T-helper 1 cell treated with Interleukin-12 subunit alpha and Interleukin-12 subunit beta and Interleukin-4 antibody, amounts not matched to agents 30 ng/mL and 1 ng/mL, for 36 hours (primary cell): ENCODE results near the gene PRPF40A. TPM values are rescaled to one million over a fixed set of nuclear protein-coding genes. Genes with fewer than 3 reads are reported as not detected.
"Not testable (repeated sequence)": the region's sequence is repeated elsewhere in the genome, so short reads cannot be mapped to it uniquely, and the experiment has no call there.

ENCODE experiments used
- intact Hi-C: fragments of 100-400 bp; cut with micrococcal nuclease; formaldehyde crosslinking; loops from one replicate; pipeline ENCODE4 v1.15.1; 2024
- total RNA-seq: library from RNA; stranded (reverse); gene quantifications from 2 replicates; pipeline ENCODE4 v1.2.3, GENCODE V29; 2022

Gene PRPF40A
- 133 and 140 TPM in 2 replicates for total RNA-seq

DNA sequence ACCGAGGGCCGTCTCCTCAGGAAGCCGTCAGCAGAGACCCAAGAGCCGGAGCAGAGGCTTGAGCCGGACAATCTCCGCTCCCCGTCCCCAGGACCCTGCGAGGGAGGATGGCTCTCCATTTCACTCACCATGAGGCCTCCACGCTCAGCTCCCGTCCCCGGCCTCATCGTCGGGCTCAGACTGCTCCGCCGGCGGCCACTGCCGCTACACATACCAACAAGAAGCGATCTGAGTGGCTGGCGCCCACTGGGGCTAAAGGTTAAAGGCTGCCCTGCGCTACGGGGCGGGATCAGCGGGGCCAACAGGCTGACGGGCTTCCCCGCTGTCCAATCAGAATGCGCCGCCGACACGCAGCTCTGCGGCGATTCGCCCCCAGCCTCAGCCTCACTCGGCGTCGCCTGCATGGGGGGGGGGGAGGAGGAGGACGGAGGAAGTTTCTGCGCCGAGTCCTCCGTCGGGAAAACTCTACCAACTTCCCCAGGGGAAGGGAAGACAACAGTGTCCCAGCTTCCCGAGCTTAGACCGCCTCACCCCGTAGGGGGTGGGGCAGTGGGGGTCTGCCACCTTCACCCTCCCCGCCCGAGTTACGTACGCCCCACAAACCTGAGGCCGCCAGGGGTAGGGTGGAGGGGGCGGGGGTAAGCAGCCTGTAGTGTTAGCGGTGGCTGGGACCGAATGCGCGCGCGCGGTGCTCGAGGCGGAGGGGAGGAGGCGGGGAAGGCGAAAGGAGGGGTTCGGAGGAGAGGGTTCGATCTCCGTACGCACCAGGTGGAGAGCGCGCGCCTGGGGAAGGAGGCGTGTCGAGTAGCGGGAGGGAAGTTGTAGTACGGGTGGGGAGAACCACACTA, at the start of gene PRPF40A:
Gene PRPF40A, minus strand, starts transcription at position 234 of the 848 bp plus-strand sequence. Its CDS starts 22 bp downstream, at position 212.
- intact Hi-C loops, result loop anchor here (1.0 to 5.0 kb wide), 10 partner anchors 13 to 1457 kb away; partner anchors contain the start of genes ARL5A, FMNL2, NMI and RBM43

DNA sequence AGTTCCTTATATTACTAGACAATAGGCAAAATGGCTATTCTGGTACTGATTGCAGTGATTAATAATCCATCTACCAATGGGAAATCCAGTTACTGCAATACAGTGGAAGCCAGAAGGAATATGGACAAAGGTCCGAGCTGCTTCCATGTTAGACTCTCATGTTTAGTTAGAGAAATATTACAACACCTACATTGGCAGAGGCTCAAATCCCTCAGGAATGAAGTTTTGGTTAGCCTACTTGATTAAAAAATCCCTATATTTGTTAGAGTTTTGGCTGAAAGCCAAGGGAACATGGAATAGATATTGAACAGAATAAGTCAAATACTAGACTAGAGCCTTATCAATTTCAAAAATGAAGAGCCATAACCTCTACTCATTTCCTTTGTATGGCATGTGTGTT, 49.7 kb upstream of the PRPF40A start:
- intact Hi-C loops, result no loop called here

DNA sequence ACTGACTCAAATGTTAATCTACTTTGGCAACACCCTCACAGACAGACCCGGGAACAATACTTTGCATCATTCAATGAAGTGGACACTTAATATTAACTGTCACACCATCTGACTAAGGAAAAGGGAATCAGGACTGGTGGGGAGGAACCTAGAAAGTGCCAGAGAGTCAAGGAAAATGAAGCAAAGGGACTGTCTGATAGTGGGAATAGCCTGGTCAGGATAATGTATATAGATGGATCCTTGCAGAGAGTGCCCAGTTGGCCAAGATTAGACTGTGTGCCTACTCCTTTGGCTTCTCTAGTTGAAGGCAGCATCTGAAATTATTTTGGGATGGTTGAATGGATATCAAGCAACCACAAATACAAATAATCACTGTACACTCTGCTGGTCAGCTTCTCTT, 46.4 kb upstream of the PRPF40A start:
- intact Hi-C loops, result no loop called here

DNA sequence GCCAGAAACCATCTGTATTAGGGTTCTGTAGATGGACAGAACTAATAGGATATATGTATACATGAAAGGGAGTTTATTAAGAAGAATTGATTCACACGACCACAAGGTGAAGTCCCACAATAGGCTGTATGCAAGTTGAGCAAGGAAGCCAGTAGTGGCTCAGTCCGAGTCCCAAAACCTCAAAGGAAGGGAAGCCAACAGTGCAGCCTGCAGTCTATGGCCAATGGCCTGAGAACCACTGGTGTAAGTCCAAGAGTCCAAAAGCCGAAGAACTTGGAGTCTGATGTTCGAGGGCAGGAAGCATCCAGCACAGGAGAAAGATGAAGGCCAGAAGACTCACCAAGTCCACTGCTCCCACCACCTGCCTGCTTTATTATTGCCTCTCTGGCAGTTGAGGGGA, 45.9 kb upstream of the PRPF40A start:
- intact Hi-C loops, result not testable (repeated sequence)

DNA sequence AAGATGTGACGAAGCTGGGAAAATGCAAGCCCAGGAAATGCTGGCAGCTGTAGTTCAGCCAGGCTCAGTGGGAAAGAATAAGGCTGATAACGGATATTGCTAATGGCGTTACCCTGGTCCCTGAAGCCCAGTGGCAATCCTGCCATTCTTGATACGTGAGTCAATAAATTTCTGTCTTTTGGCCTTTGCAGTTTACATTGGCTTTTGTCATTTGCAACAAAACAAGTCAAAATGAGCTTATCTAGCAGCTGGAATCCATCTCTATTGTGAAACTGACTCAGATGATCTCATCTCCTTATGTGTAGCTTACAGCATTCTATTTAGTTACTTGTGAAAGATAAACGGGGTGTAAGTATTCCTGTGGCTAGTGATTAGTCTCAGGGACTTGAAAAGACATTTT, 44.9 kb upstream of the PRPF40A start:
- intact Hi-C loops, result no loop called here

DNA sequence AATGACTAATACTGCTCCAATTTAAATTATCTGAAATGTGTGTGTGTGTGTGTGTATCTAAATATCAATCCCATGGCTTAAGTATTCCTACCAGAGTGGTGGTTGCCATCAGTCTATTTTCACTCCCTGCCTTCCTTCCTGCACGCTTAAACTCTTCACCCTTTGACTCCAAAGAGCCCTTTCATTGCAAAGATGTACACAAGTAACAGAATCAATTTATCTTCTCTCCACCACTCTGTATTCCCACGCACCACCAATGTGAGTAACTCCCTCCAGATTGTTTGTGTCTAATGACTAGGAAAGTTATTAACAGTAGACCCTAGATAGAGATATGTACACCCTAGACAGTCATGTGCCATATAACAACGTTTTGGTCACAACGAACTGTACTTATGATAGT, 44.0 kb upstream of the PRPF40A start:
- intact Hi-C loops, result no loop called here

DNA sequence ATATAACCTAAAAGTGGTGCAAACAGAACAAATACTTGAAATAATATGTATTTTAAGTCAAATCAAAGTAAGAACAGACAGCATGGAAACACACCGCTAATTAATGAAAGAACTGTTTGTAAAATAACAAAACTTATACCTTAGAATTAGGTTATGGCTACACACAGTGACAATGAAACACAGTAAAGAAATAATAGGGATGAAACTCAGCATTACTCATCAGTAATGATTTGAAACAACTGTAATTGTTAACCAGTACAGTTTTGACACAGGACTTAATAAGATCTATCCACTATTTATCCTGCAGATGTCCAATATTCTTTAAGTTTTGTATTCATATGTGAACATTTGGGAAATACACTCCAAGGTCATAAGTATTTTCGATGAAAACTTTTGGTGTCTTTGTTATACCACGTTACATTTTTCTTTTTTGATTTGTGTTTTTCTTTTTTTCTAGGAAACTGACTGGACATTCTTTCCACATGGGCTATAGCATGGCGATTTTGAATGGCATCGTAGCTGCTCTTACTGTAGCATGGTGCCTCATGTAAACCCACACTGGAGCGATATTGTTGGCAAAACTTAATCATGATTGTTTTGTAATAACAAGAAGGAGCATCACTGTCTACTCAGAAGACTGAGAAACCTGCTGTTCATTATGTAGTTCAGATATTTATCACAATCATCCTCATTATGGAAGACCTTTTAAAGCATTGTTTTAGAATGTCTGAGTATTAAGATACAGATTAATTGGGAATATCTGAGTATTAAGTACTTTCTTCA, 42.2 kb upstream of the PRPF40A start:
- intact Hi-C loops, result no loop called here

DNA sequence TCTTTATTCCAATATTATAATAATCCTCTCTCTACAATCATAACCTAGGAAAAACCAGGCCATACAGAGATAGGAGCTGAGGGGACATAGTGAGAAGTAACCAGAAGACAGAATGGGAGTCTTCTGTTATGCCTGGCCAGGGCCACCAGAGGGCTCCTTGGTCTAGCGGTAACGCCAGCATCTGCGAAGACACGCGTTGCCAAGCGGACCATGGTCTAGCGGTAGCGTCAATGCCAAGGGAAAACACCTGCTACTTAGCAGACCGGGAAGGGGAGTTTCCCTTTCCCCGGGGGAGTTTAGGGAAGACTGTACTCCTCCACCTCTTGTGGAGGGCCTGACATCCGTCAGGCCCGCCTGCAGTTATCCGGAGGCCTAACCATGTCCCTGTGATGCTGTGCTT, 37.8 kb upstream of the PRPF40A start:
- intact Hi-C loops, result no loop called here

DNA sequence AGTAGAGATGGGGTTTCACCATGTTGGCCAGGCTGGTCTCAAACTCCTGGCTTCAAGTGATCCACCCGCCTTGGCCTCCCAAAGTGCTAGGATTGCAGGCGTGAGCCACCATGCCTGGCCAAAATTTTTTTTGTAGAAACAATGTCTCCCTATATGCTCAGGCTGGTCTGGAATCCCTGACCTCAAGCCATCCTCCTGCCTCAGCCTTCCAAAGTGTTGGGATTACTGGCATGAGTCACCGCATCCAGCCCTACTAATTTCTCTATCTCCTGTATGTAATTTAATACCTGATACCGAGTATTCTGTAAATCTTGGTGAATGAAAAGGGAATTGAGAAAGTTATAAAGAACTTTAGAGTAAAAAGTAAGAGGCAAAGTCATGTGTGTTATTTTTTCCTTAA, 30.5 kb upstream of the PRPF40A start:
- intact Hi-C loops, result not testable (repeated sequence)

DNA sequence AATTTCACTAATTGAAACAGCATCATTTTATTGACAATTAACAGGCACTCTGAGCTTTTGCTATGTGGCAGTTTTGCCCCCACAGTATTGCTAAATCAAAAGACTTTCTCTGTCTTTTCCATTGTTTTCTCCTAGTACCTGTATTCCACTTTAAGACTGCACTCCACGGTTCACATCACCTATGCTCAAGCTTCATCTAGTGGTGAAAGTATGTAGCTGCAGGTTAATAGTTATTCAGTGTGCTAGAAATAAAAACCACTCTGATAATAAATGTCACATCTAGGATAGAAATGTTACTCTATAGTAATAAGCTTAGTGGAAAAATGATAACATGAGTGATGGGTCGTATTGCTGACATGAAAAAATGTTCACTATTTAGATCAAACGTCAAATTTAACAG, 25.7 kb upstream of the PRPF40A start:
- intact Hi-C loops, result loop anchor here (1.0 to 5.0 kb wide), 3 partner anchors 184 to 706 kb away; no protein-coding TSS in a partner anchor

DNA sequence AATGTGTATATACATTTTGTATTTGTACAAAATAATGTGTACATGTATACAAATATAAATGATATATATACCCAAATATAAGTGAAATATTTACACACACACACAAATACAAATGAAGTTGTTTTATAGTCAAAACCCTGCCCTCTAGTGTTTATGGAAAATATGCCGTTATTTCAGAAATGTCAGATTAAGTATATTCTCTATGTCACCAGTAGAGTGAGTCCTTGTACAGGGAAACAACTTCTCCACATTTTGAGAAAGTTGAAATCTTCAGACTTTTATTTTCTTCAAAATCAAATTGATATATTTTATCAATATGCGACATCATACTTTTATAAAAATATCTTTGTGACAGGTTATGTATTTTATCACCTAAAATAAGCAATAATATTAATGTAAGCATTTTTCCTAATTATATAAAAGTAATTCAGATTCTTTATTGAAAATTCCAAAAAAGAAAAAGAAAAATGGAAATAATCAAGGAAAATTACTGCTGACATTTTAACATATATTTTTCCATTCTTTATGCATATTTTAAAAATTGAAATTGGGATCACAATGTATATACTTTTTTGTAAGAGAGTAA, 23.6 kb upstream of the PRPF40A start:
- intact Hi-C loops, result loop anchor here (1.0 to 5.0 kb wide), 4 partner anchors 22 to 778 kb away; partner anchors contain the start of gene RPRM

DNA sequence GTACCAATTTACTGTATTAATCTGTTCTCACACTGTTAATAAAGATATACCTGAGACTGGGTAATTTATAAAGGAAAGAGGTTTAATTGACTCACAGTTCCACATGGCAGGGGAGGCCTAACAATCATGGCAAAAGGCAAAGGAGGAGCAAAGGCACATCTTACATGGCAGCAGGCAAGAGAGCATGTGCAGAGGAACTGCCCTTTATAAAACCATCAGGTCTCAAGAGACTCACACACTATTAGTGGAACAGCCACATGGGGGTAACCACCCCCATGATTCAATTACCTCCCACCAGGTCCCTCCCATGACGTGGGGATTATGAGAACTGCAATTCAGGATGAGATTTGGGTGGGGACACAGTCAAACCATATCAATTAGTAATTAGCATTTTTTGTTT, 22.4 kb upstream of the PRPF40A start:
- intact Hi-C loops, result loop anchor here (1.0 to 5.0 kb wide), 4 partner anchors 20 to 780 kb away; partner anchors contain the start of gene RPRM

DNA sequence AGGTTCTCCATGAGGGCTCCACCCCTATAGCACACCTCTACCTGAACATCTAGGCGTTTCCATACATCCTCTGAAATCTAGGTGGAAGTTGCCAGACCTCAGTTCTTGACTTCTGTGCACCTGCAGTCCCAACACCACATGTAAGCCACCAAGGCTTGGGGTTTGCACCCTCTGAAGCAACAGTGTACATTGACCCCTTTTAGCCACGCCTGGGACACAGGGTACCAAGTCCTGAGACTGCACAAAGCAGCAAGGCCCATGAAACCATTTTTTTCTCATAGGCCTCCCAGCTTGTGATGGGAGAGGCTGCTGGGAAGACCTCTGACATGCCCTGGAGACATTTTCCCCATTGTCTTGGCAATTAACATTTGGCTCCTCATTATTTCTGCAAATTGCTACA, 21.2 kb upstream of the PRPF40A start:
- intact Hi-C loops, result no loop called here

DNA sequence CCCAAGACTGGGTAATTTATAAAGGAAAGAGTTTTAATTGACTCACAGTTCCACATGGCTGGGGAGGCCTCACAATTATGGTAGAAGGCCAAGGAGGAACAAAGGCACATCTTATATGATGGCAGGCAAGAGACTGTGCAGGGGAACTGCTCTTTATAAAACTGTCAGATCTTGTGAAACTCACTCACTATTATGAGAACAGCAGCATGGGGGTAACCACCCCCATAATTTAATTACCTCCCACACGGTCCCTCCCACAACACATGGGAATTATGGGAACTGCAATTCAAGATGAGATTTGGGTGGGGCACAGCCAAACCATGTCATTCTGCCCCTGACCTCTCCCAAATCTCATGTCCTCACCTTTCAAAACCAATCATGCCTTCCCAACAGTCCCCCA, 20.2 kb upstream of the PRPF40A start:
- intact Hi-C loops, result not testable (repeated sequence)

DNA sequence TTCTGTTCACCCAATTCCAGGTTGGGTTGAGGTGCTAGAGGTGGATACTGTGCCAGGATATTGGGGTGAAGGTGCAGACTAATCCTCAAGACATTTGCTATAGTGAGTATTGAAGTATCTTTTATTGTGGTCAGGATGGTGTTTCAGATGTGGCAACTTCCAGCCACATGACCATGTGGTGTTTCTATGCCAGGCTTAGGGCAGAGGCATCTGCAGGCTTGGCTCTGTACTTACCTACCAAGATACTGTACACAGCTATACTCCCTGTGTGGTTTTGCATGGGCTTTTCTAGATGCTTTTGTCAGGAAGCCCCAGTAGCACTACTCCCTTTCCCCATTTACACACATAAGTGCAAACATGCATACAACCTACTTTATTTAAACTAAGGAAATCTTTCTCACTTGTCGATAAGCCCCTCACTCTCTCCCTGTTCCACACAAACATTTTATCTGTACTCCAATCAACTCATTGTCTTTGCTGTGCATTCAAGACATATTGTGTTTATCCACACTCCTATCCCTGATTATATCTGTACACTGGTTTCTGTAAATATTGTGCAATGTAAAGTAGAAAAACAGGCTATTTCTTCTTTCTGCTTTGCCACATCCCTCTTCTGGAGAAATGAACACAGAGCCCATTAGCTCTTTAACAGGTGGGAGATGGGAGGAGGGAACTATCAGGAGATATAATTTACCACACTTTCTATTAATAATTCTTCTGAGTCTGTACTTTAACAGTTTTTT, 13.5 kb upstream of the PRPF40A start:
- intact Hi-C loops, result loop anchor here (1.0 kb wide), 2 partner anchors 13 to 36 kb away; partner anchors contain the start of gene PRPF40A

DNA sequence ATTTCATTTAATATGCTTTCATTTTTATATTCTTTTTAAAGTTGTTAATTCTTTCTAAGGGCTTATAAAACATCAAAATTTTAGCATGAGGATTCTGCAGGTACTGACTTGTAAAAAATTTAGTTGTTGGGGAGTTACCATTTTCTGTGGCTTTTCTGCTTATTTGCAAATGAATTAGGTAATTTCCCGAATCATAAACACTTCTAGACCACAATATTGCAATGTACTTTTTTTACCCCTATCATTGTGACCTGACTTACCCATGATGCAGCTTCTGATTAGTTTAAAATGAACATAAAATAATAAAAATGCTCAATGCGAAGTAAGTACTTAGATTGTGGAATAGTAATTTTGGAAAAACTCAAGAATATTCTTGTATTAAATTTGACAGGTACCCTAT, 12.6 kb upstream of the PRPF40A start:
- intact Hi-C loops, result loop anchor here (1.0 kb wide), 2 partner anchors 13 to 36 kb away; partner anchors contain the start of gene PRPF40A

DNA sequence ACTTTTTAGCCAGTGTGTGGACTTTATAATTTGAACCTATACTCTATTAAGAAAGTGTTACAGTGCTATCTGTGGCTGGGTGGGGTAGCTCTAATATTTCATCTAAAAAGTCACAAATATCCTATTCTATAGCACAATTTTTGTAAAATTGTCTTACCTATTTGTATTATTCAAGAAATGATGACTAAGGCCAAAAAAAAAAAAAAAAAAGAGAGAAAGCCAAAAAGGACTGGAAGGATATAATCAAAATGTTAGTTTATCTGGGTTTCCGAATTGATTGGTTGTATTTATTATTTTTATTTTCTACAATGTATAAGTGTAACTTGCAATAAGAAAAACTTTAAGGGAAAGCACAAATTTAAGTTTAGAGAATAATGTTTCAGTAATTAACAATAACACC, 6.7 kb upstream of the PRPF40A start:
- intact Hi-C loops, result no loop called here

DNA sequence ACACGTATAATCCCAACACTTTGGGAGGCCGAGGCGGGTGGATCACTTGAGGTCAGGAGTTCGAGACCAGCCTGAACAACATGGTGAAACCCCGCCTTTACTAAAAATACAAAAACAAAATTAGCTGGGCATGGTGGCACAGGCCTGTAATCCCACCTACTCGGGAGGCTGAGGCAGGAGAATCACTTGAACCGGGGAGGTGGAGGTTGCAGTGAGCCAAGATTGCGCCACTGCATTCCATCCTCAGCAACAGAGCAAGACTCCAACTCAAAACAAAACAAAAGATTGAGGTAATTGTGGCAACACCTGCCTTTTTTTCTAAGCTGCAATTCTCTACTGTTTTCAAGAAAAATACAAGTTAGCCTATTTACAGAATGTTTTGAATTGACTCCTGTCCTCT, 5.4 kb upstream of the PRPF40A start:
- intact Hi-C loops, result not testable (repeated sequence)

DNA sequence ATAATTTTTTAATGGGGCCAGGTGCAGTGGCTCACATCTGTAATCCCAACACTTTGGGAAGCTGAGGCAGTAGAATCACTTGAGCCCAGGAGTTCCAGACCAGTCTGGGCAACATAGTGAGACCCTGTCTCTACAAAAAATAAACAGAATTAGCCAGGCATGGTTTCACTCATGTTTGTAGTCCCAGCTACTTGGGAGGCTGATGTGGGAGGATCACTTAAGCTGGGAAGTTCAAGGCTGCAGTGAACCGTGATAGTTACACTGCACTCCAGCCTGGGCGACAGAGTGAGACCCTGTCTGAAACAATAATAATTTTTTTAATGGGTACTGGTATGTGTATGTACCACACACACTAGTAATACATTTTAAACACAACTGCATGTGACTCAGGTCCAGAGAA, 3.5 kb upstream of the PRPF40A start:
- intact Hi-C loops, result no loop called here

DNA sequence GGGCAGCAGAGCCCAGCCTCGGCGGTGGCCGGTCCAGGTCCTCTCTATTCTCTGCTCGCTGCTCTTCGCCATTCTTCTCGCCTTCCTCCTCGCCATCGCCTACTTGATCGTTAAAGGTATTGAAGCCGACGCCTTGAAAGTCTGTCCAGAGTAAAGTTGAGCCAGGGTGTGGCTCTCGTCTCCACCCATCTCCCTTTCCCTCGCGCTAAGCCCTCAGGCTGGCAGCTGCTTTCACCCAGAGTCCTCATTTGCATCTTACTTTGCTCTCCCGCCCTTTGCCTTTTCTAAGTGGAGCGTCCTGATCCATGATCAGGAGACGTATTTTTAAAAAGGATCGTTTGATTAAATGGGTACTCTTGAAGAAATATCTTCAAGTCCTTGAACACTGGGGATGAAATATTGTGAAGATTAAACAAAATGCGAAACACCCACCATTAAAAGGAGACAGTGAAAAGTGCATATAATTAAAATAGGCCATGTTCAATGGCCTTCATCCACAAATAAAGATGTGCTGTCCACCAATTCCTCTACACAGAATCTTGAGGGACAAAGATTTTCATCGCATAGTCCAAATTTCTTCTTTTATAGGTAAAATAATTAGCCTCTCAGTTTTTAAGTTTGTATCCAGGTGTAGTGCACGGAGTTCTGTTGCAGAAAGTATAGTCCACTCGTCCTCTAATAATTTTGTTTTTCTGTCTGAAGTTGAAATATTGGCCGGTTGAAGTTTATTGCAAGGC, 1.8 kb upstream of the PRPF40A start:
- intact Hi-C loops, result loop anchor here (1.0 to 5.0 kb wide), 3 partner anchors 21 to 1430 kb away; partner anchors contain the start of gene NMI
